HG03442 (cell line): Measurements from ENCODE around the gene ECPAS.
"Not testable (repeated sequence)": the region's sequence is repeated elsewhere in the genome, so short reads cannot be mapped to it uniquely, and the experiment has no call there.

ENCODE experiments used
- ATAC-seq: cut with Tn5 transposase; IDR thresholded peaks from one replicate; pipeline ENCODE4 v1.9.1; 2021; ENCODE audit warnings: mild to moderate bottlenecking, moderate library complexity; ENCODE audit not compliant: unreplicated experiment

The ECPAS gene

GRCh38 chr9:111413996-111414395, 70.2 kb downstream of the ECPAS start:
- no peak for ATAC-seq

GRCh38 chr9:111412280-111412679, 71.9 kb downstream of the ECPAS start:
- ATAC-seq = no peak

GRCh38 chr9:111411266-111411665, 72.9 kb downstream of the ECPAS start:
- no peak for ATAC-seq

GRCh38 chr9:111407813-111408212, 76.4 kb downstream of the ECPAS start:
- no peak for ATAC-seq

GRCh38 chr9:111405701-111406100, 78.5 kb downstream of the ECPAS start:
- ATAC-seq = no peak

GRCh38 chr9:111401486-111401885, 82.7 kb downstream of the ECPAS start:
- not testable (repeated sequence) for ATAC-seq

- ATAC-seq = no peak
Observed at GRCh38 chr9:111400564-111400898, 83.7 kb downstream of the ECPAS start.

- ATAC-seq = no peak
Observed at GRCh38 chr9:111399772-111400563, 84.2 kb downstream of the ECPAS start.

- ATAC-seq = no peak
Observed at GRCh38 chr9:111399211-111399739, 84.9 kb downstream of the ECPAS start.

GRCh38 chr9:111393971-111394370, 90.2 kb downstream of the ECPAS start:
- ATAC-seq = no peak

GRCh38 chr9:111389406-111389805, 94.8 kb downstream of the ECPAS start:
- ATAC-seq = no peak

GRCh38 chr9:111386386-111386785, 97.8 kb downstream of the ECPAS start:
- peak; percentile 47 for ATAC-seq

GRCh38 chr9:111381006-111381405, 103.2 kb downstream of the ECPAS start:
- no peak for ATAC-seq

GRCh38 chr9:111375817-111376564, 108.2 kb downstream of the ECPAS start:
- no peak for ATAC-seq

- ATAC-seq = no peak
Observed at GRCh38 chr9:111375062-111375461, 109.1 kb downstream of the ECPAS start.

GRCh38 chr9:111372297-111372696, 111.9 kb downstream of the ECPAS start:
- ATAC-seq = no peak

GRCh38 chr9:111366978-111367377, 117.2 kb downstream of the ECPAS start:
- ATAC-seq = no peak

GRCh38 chr9:111362526-111362925, 121.7 kb downstream of the ECPAS start:
- no peak for ATAC-seq

- ATAC-seq = no peak
Observed at GRCh38 chr9:111360881-111361280, 123.3 kb downstream of the ECPAS start.

- ATAC-seq = no peak
Observed at GRCh38 chr9:111356481-111357244, 127.5 kb downstream of the ECPAS start.

- no peak for ATAC-seq
Observed at GRCh38 chr9:111352545-111352944, 131.6 kb downstream of the ECPAS start.
